Kasumi-1 (cell line): ENCODE results near the gene WDFY4.
"Not testable (repeated sequence)": the region's sequence is repeated elsewhere in the genome, so short reads cannot be mapped to it uniquely, and the experiment has no call there.

Experiments
- DNase-seq, 2 experiments: peaks; one replicate each; lab custom pipeline; 2025; lab: John Stamatoyannopoulos, UW

Gene WDFY4

GRCh38 chr10:48684792-48685623, at the start of gene WDFY4:
Gene WDFY4, plus strand, starts transcription at chr10:48684873. Its CDS starts 24,860 bp downstream, at chr10:48709733.
- peak; percentile 94 to 95 for DNase-seq

GRCh38 chr10:48634984-48635557, 49.6 kb upstream of the WDFY4 start:
- DNase-seq, result no peak

GRCh38 chr10:48636231-48636630, 48.4 kb upstream of the WDFY4 start:
- DNase-seq, result no peak

GRCh38 chr10:48636901-48637300, 47.8 kb upstream of the WDFY4 start:
- DNase-seq, result no peak

- DNase-seq, result no peak
Observed at GRCh38 chr10:48638158-48638557, 46.5 kb upstream of the WDFY4 start.

GRCh38 chr10:48638739-48639527, 45.7 kb upstream of the WDFY4 start:
- DNase-seq, result no peak

- peak in 1 of 2 experiments; percentile 13 for DNase-seq
Observed at GRCh38 chr10:48639632-48640031, 45.0 kb upstream of the WDFY4 start.

GRCh38 chr10:48640326-48640725, 44.3 kb upstream of the WDFY4 start:
- DNase-seq, result no peak

GRCh38 chr10:48641099-48641690, 43.5 kb upstream of the WDFY4 start:
- DNase-seq, result not testable (repeated sequence)

- no peak for DNase-seq
Observed at GRCh38 chr10:48645600-48645999, 39.1 kb upstream of the WDFY4 start.

GRCh38 chr10:48647073-48647472, 37.6 kb upstream of the WDFY4 start:
- not testable (repeated sequence) for DNase-seq

- DNase-seq, result no peak
Observed at GRCh38 chr10:48648172-48648942, 36.3 kb upstream of the WDFY4 start.

GRCh38 chr10:48649349-48649944, 35.2 kb upstream of the WDFY4 start:
- no peak for DNase-seq

- DNase-seq, result no peak
Observed at GRCh38 chr10:48651293-48651692, 33.4 kb upstream of the WDFY4 start.

- DNase-seq, result no peak
Observed at GRCh38 chr10:48651839-48652238, 32.8 kb upstream of the WDFY4 start.

- no peak for DNase-seq
Observed at GRCh38 chr10:48652344-48652743, 32.3 kb upstream of the WDFY4 start.

GRCh38 chr10:48653347-48653746, 31.3 kb upstream of the WDFY4 start:
- DNase-seq, result no peak

- DNase-seq, result no peak
Observed at GRCh38 chr10:48653944-48654698, 30.6 kb upstream of the WDFY4 start.

GRCh38 chr10:48655411-48656240, 29.0 kb upstream of the WDFY4 start:
- DNase-seq, result no peak
